CD4-positive, alpha-beta memory T cell (primary cell): Measurements from ENCODE around the gene NFKBIB. TPM values are rescaled to one million over a fixed set of nuclear protein-coding genes. Genes with fewer than 3 reads are reported as not detected.

ENCODE experiments used
- CTCF ChIA-PET: fragments of 350-600 bp; sonication (Branson Sonifier 250); formaldehyde crosslinking; loops from one replicate; lab custom pipeline; 2021; ENCODE audit warnings: inconsistent platforms; ENCODE audit not compliant: partially characterized antibody; lab: Charles Lee
- POLR2A ChIA-PET: fragments of 350-600 bp; sonication (Branson Sonifier 250); formaldehyde crosslinking; loops from one replicate; lab custom pipeline; 2021; ENCODE audit not compliant: partially characterized antibody; lab: Charles Lee
- DNase-seq, 5 donors: peaks; one replicate each; pipeline versions ENCODE4 v3.0.0 to v3.0.0-alpha.2; 2020 to 2022; ENCODE audit warnings: mixed read lengths in 1 of 5
- H3K27ac ChIP-seq: one replicate; pipeline ENCODE4 v1.7.0; 2013; ENCODE audit warnings: low read depth, low read length
- H3K27me3 ChIP-seq: 2 replicates; pipeline ENCODE4 v1.7.0; 2013; ENCODE audit warnings: mild to moderate bottlenecking, low read length, moderate library complexity; ENCODE audit not compliant: insufficient read depth
- H3K36me3 ChIP-seq: 2 replicates; pipeline ENCODE4 v1.7.0; 2013; ENCODE audit warnings: mild to moderate bottlenecking, low read length, moderate library complexity; ENCODE audit not compliant: insufficient read depth
- H3K4me1 ChIP-seq: 2 replicates; pipeline ENCODE4 v1.7.0; 2013; ENCODE audit warnings: mild to moderate bottlenecking, low read length, moderate library complexity; ENCODE audit not compliant: insufficient read depth
- H3K4me3 ChIP-seq, 2 donors: one replicate each; pipeline ENCODE4 v1.7.0; 2013; ENCODE audit warnings: low read length in 2 of 2, mild to moderate bottlenecking in 1 of 2
- H3K9me3 ChIP-seq, 2 donors: one replicate each; pipeline ENCODE4 v1.7.0; 2013; ENCODE audit warnings: low read length in 2 of 2, control low read depth in 1 of 2; ENCODE audit not compliant: control insufficient read depth in 1 of 2
- H3K27ac Mint-ChIP-seq, 7 donors: one replicate each; pipeline ENCODE4 v1.8.0; 2020 to 2021; ENCODE audit warnings: mixed read lengths in 7 of 7, mild to moderate bottlenecking in 6 of 7, inconsistent platforms in 3 of 7, moderate library complexity in 3 of 7
- H3K27me3 Mint-ChIP-seq, 2 donors: one replicate each; pipeline ENCODE4 v1.8.0; 2020 to 2021; ENCODE audit warnings: mixed read lengths in 2 of 2
- H3K36me3 Mint-ChIP-seq, 2 donors: one replicate each; pipeline ENCODE4 v1.8.0; 2020 to 2021; ENCODE audit warnings: mixed read lengths in 2 of 2, inconsistent platforms in 1 of 2, mild to moderate bottlenecking in 1 of 2
- H3K4me1 Mint-ChIP-seq, 4 donors: one replicate each; pipeline ENCODE4 v1.8.0; 2020 to 2021; ENCODE audit warnings: mixed read lengths in 4 of 4, mild to moderate bottlenecking in 1 of 4
- H3K4me3 Mint-ChIP-seq, 8 donors: one replicate each; pipeline ENCODE4 v1.8.0; 2020 to 2021; ENCODE audit warnings: mixed read lengths in 8 of 8, mild to moderate bottlenecking in 7 of 8, moderate library complexity in 6 of 8, inconsistent platforms in 3 of 8
- H3K9me3 Mint-ChIP-seq, 8 donors: one replicate each; pipeline ENCODE4 v1.8.0; 2020 to 2021; ENCODE audit warnings: mixed read lengths in 8 of 8, mild to moderate bottlenecking in 5 of 8, inconsistent platforms in 3 of 8, moderate library complexity in 1 of 8
- intact Hi-C: fragments of 100-400 bp; cut with micrococcal nuclease; formaldehyde crosslinking; loops from one replicate; pipeline ENCODE4 v1.15.1; 2023
- polyA plus RNA-seq, 2 donors: library from polyadenylated mRNA; unstranded; fragments of 300-500 nt; fragmentation: Illumina TruSeq; gene quantifications; one replicate each; pipeline ENCODE4 v1.2.3, GENCODE V29; 2021
- total RNA-seq, 2 experiments: library from RNA; stranded (reverse); gene quantifications; one replicate each; pipeline ENCODE4 v1.2.3, GENCODE V29; 2021

Gene NFKBIB
- total and polyA plus RNA-seq, 4 experiments from 2014 or later, result 7.2 to 26.0 (median 19.5) TPM

DNA sequence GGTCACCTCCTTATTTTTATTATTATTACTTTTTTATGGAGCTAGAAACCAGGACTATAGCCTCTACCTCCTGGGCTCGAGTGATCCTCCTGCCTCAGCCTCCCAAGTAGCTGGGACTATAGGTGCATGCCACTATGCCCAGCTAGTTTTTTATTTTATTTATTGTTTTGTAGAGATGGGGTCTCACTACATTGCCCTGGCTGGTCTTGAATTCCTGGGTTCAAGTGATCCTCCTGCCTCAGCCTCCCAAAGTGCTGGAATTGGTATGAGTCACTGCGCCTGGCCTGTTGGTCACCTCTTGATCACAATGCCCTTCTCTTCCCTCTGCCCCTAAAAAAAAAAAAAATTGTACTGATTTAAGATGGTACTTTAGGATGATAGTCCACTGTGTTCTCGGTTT is 51.4 kb downstream of the NFKBIB start:
- Histone ChIP-seq H3K4me3 (no peak overlapping the region), H3K27me3 (no peaks in the 10 kb centered on the region), H3K9me3 (no peaks in the 10 kb centered on the region), H3K4me1 (peaks cover 8% of the 10 kb centered on the region), H3K27ac (no peak overlapping the region), H3K36me3 (no peaks in the 10 kb centered on the region)
- H3K4me1 Mint-ChIP-seq, result peaks cover 11 to 17% (median 14%) of the 10 kb centered on the region in 4 donors
- no peaks in the 10 kb centered on the region for H3K9me3 Mint-ChIP-seq
- peaks cover 6 to 9% of the 10 kb centered on the region in 2 donors for H3K27me3 Mint-ChIP-seq
- ChIA-PET CTCF (interaction anchor here (2.4 kb wide), 1 partner anchor 20 kb away, joined by 12 read pairs; the partner anchor contains the start of genes MRPS12 and SARS2), POLR2A (no interaction called here)
- H3K36me3 Mint-ChIP-seq, result no peaks in the 10 kb centered on the region
- no peak overlapping the region for H3K27ac Mint-ChIP-seq
- intact Hi-C loops, result no loop called here
- no peak overlapping the region for H3K4me3 Mint-ChIP-seq
- no peak for DNase-seq

DNA sequence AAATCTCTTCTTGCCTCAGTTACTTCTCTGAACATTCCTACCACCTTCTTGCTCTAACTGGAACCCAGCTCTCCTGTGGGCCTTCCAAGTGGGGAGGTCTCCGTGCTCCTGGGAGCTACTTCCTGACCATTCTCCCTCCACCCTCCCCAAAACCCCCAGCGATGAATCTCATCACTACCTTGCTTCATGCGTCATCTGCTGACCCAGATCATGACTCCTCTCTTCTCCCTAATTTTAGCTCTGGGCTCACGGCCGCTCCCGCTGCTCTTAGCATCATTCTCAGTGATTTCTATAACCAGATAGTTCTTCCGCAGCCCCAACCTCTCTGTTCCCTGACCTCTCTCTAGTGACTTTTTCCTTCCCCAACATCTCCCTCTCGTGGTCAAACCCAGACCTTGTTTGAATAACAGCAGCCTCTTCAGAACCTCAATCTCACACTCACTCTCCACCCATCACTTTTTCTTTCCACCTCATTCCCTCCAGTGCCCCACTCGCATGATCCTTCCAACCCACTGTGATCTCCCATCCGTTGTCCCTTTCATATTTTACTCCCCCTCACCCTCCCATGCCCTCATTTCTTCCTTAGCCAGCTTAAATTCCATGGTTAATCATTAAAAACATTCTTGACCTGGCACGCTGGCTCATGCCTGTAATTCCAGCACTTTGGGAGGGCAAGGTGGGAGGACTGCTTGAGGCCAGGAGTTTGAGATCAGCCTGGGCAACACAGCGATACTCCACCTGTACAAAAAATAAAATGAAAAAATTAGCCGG is 52.8 kb downstream of the NFKBIB start:
- H3K4me3 ChIP-seq, result no peak overlapping the region
- DNase-seq, result peak; percentile 34 to 52 (median 42)
- H3K27ac ChIP-seq, result no peak overlapping the region
- intact Hi-C loops, result loop anchor here (1.0 kb wide), 1 partner anchor 549 kb away; the partner anchor contains the start of gene FAM98C
- peaks cover 11 to 17% (median 14%) of the 10 kb centered on the region in 4 donors for H3K4me1 Mint-ChIP-seq
- no peaks in the 10 kb centered on the region for H3K9me3 ChIP-seq
- peaks cover 8% of the 10 kb centered on the region for H3K4me1 ChIP-seq
- ChIA-PET POLR2A (no interaction called here), CTCF (interaction anchor here (0.9 to 2.4 kb wide), 3 partner anchors 18 to 550 kb away, joined by 3 to 12 read pairs (median 3); partner anchors contain the start of genes FAM98C, MRPS12 and SARS2)
- H3K27me3 ChIP-seq, result no peaks in the 10 kb centered on the region
- H3K36me3 ChIP-seq, result no peaks in the 10 kb centered on the region
- H3K9me3 Mint-ChIP-seq, result no peaks in the 10 kb centered on the region
- peaks cover 6 to 9% of the 10 kb centered on the region in 2 donors for H3K27me3 Mint-ChIP-seq
- H3K27ac Mint-ChIP-seq, result peak overlapping the region in 2 of 7 donors; percentile 77 to 85
- peak overlapping the region in 3 of 8 donors; percentile 5 to 16 (median 12) for H3K4me3 Mint-ChIP-seq
- H3K36me3 Mint-ChIP-seq, result no peaks in the 10 kb centered on the region

DNA sequence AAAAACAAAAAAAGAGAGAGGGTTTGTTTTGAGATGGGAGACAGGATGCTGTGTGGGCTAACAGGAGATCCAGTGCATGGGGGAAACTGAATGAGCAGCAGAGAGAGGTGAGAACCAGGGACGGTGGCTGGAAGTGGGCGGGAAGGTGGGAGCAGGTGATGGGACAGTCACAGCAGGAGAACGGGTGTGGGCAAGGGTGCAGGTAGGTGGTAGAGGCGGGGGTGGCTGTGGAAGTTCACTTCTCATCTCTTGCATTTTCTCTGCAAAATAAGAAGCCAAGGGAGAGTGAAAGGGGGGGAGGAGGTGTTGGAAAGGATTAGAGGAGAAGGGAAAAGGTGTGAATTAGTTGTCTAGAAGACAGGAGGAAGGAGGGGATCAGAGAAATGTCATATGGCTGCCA is 53.9 kb downstream of the NFKBIB start:
- Histone ChIP-seq H3K4me1 (peaks cover 8% of the 10 kb centered on the region), H3K27ac (no peak overlapping the region), H3K4me3 (no peak overlapping the region), H3K36me3 (no peaks in the 10 kb centered on the region), H3K9me3 (no peaks in the 10 kb centered on the region), H3K27me3 (no peaks in the 10 kb centered on the region)
- CTCF ChIA-PET, result interaction anchor here (0.7 to 0.9 kb wide), 2 partner anchors 9 to 551 kb away, joined by 3 read pairs; partner anchors contain the start of gene FAM98C
- DNase-seq, result no peak
- POLR2A ChIA-PET, result no interaction called here
- no peak overlapping the region for H3K4me3 Mint-ChIP-seq
- no peak overlapping the region for H3K27ac Mint-ChIP-seq
- peaks cover 11 to 17% (median 14%) of the 10 kb centered on the region in 4 donors for H3K4me1 Mint-ChIP-seq
- H3K27me3 Mint-ChIP-seq, result peaks cover 5 to 9% of the 10 kb centered on the region in 2 donors
- no peaks in the 10 kb centered on the region for H3K36me3 Mint-ChIP-seq
- no peaks in the 10 kb centered on the region for H3K9me3 Mint-ChIP-seq
- intact Hi-C loops, result no loop called here

DNA sequence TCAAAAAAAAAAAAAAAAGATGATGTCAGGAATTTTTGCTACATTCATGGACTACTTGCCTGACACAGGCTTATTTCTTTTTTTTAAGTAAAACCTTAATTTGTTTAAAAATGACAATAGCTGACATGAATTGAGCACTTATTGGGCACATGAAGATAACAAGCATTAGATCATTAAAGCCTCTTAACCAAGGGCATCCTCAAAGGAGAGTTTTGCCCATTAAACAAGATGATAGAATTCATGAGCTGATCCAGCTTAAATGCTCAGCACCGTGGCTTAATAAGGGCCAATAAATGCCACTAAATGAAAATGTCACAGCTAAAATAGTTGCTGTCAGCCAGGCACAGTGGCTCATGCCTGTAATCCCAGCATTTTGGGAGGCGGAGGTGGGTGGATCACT is 56.5 kb downstream of the NFKBIB start:
- no peaks in the 10 kb centered on the region for H3K4me1 ChIP-seq
- ChIA-PET CTCF (interaction anchor here (0.9 kb wide), 1 partner anchor 553 kb away, joined by 3 read pairs; the partner anchor contains the start of gene FAM98C), POLR2A (no interaction called here)
- no peaks in the 10 kb centered on the region for H3K36me3 Mint-ChIP-seq
- no peak overlapping the region for H3K4me3 ChIP-seq
- no peaks in the 10 kb centered on the region for H3K27me3 ChIP-seq
- peaks cover 5 to 9% of the 10 kb centered on the region in 2 donors for H3K27me3 Mint-ChIP-seq
- H3K4me1 Mint-ChIP-seq, result peaks cover 4 to 8% (median 6%) of the 10 kb centered on the region in 4 donors
- intact Hi-C loops, result no loop called here
- H3K27ac Mint-ChIP-seq, result no peak overlapping the region
- no peak overlapping the region for H3K4me3 Mint-ChIP-seq
- no peaks in the 10 kb centered on the region for H3K9me3 ChIP-seq
- H3K36me3 ChIP-seq, result no peaks in the 10 kb centered on the region
- H3K9me3 Mint-ChIP-seq, result no peaks in the 10 kb centered on the region
- no peak for DNase-seq
- no peak overlapping the region for H3K27ac ChIP-seq

DNA sequence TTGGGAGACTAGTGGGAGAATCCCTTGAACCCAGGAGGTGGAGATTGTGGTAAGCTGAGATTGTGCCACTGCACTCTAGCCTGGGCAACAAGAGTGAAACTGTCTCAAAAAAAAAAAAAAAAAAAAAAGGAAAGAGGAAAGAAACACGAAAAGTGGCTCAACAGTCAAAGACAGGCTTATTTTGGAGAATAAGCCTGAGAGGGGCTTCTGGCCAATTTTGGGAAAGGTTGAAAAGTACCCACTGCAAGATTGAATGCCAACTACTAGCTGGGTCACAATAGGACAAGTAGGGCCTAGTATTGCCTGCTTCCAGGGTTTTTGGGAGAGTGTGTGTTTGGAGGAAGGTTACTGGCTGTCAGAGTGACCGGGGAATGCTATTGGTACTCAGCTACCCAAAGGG is 58.5 kb downstream of the NFKBIB start:
- no peaks in the 10 kb centered on the region for H3K36me3 ChIP-seq
- Mint-ChIP-seq H3K27me3 (peaks cover 0 to 8% of the 10 kb centered on the region in 2 donors), H3K27ac (no peak overlapping the region)

More for the DNA sequence above, 58.5 kb downstream of the NFKBIB start:
- H3K4me1 ChIP-seq, result peaks cover 3% of the 10 kb centered on the region
- ChIA-PET POLR2A (no interaction called here), CTCF (interaction anchor here (0.6 to 0.7 kb wide), 2 partner anchors 419 to 860 kb away, joined by 3 read pairs; no protein-coding TSS in a partner anchor)
- H3K4me3 ChIP-seq, result no peak overlapping the region
- Mint-ChIP-seq H3K9me3 (no peaks in the 10 kb centered on the region), H3K4me3 (no peak overlapping the region), H3K36me3 (no peaks in the 10 kb centered on the region), H3K4me1 (peaks cover 0 to 10% (median 4%) of the 10 kb centered on the region in 4 donors)
- intact Hi-C loops, result no loop called here
- no peaks in the 10 kb centered on the region for H3K9me3 ChIP-seq
- H3K27me3 ChIP-seq, result no peaks in the 10 kb centered on the region
- no peak overlapping the region for H3K27ac ChIP-seq
- DNase-seq, result no peak

Other genes with a start within 250 kb of the NFKBIB start
- gene CAPN12, start 155.5 kb upstream of the NFKBIB start, total RNA-seq, result 10 to 100 TPM; 16.8 to 19.5 TPM
- gene CAPN12, start 155.5 kb upstream of the NFKBIB start, polyA plus RNA-seq, result 1 to 10 TPM; 3.9 to 9.9 TPM
- not detected for gene LGALS7, start 126.5 kb upstream of the NFKBIB start, total RNA-seq
- gene LGALS7, start 126.5 kb upstream of the NFKBIB start, polyA plus RNA-seq, result not detected
- not detected for gene LGALS7B, start 110.8 kb upstream of the NFKBIB start, total RNA-seq
- gene LGALS7B, start 110.8 kb upstream of the NFKBIB start, polyA plus RNA-seq, result not detected
- gene LGALS4, start 87.0 kb upstream of the NFKBIB start, total RNA-seq, result 1 to 10 TPM; 4.7 to 6.1 TPM
- gene LGALS4, start 87.0 kb upstream of the NFKBIB start, polyA plus RNA-seq, result not detected
- gene ECH1, start 68.2 kb upstream of the NFKBIB start, total RNA-seq, result 100 to 1,000 TPM; 135 to 143 TPM
- gene ECH1, start 68.2 kb upstream of the NFKBIB start, polyA plus RNA-seq, result 100 to 1,000 TPM; 245 to 294 TPM
- gene HNRNPL, start 50.0 kb upstream of the NFKBIB start, total RNA-seq, result 100 to 1,000 TPM; 329 to 351 TPM
- gene HNRNPL, start 50.0 kb upstream of the NFKBIB start, polyA plus RNA-seq, result 10 to 100 TPM; 15.2 to 76.0 TPM
- 10 to 100 TPM; 64.4 to 65.9 TPM for gene RINL, start 21.7 kb upstream of the NFKBIB start, total RNA-seq
- gene RINL, start 21.7 kb upstream of the NFKBIB start, polyA plus RNA-seq, result 10 to 100 TPM; 20.9 to 53.3 TPM
- gene SIRT2, start 351 bp upstream of the NFKBIB start, total RNA-seq, result 10 to 100 TPM; 47.0 to 50.0 TPM
- 10 to 100 TPM; 39.0 to 51.7 TPM for gene SIRT2, start 351 bp upstream of the NFKBIB start, polyA plus RNA-seq
- under 1 TPM; 0.42 to 0.79 TPM for gene CCER2, start 12.2 kb downstream of the NFKBIB start, total RNA-seq
- gene CCER2, start 12.2 kb downstream of the NFKBIB start, polyA plus RNA-seq, result not detected
- 10 to 100 TPM; 17.0 to 20.2 TPM for gene SARS2, start 30.8 kb downstream of the NFKBIB start, total RNA-seq
- 10 to 100 TPM in 1 of 2 donors, 1 to 10 TPM in 1; 9.6 to 14.0 TPM for gene SARS2, start 30.8 kb downstream of the NFKBIB start, polyA plus RNA-seq
- gene MRPS12, start 31.0 kb downstream of the NFKBIB start, total RNA-seq, result 10 to 100 TPM; 25.2 to 26.9 TPM
- gene MRPS12, start 31.0 kb downstream of the NFKBIB start, polyA plus RNA-seq, result 100 to 1,000 TPM in 1 of 2 donors, 10 to 100 TPM in 1; 76.4 to 118 TPM
- not detected for gene FBXO17, start 75.8 kb downstream of the NFKBIB start, total RNA-seq
- gene FBXO17, start 75.8 kb downstream of the NFKBIB start, polyA plus RNA-seq, result not detected
- gene FBXO27, start 132.6 kb downstream of the NFKBIB start, total RNA-seq, result under 1 TPM; 0.64 to 0.86 TPM
- gene FBXO27, start 132.6 kb downstream of the NFKBIB start, polyA plus RNA-seq, result 1 to 10 TPM in 1 of 2 donors, under 1 TPM in 1; 0.42 to 1.4 TPM
- gene ACP7, start 184.4 kb downstream of the NFKBIB start, total RNA-seq, result under 1 TPM in 1 of 2 experiments, not detected in 1; 0.14 TPM
- gene ACP7, start 184.4 kb downstream of the NFKBIB start, polyA plus RNA-seq, result not detected
- gene PAK4, start 225.8 kb downstream of the NFKBIB start, total RNA-seq, result 10 to 100 TPM; 13.1 to 15.7 TPM
- gene PAK4, start 225.8 kb downstream of the NFKBIB start, polyA plus RNA-seq, result 1 to 10 TPM; 1.3 to 2.9 TPM